Measurements from ENCODE around the gene DNAAF8.

The DNAAF8 gene

DNA sequence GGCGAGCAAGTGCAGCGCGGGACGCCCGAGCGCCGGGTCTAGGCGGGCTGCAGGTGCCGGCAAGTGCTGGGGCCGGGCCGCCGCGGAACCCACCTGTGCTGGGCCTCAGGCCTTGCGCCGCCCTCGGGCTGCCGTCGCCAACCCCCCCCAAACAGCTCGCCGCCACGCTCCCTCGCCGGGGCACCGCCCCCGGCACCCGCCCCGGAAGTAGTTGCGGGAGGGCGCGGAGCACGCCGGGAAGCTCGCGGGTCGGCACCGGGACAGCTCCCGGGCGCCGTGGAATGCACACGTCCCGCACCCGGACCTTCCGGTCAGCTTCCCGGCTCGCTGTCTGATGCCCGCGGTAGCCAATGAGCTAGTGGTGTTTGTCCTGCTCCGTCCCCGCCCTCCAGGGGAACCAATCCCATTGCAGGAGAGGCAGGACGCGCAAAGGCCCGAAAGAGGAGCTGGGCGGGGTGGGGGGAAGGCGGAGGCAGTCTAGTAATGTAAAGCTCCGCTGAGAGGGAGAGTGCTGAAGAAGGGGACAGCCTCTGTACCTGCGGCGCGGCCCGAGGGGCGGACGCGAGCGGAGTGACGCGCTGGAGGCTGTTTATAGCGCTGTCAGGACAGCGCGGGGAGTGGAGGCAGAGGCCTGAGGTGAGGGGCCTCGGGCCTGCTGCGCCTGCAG is at the start of gene DNAAF8, which contains the start of gene ANKS3:
Gene DNAAF8 (plus strand): TSS at position 475 of the 667 bp plus-strand sequence. CDS start 1,978 bp downstream, outside the sequence.
Gene ANKS3 (minus strand): TSS at position 209 of the 667 bp plus-strand sequence. CDS start 4,122 bp downstream, outside the sequence.
- peak; percentile 82 for DNase-seq (ENCODE audit: low spot score)

DNA sequence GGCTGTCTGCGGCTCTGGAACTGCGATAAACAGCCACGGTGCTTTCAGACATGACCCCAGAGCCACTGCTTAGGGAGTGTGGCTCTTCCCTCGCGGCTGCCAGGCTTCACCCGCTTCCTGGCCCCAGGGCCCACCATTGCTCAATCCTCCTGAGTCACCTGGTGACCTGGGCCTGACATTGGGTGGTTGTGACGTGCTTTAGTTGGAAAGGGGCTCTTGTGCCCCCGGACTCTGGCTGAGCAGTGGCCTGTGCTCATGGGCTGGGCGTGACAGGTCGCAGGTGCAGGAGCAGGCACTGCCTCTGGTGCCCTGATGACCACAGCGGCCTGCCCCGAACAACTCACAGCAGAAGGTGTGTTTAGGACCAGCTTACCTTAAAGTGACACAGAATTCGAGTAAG is 49.6 kb upstream of the DNAAF8 start:
- DNase-seq (ENCODE audit: low spot score): no peak

- no peak for DNase-seq (ENCODE audit: low spot score)
Observed at GRCh38 chr16:4685292-4685691, 49.0 kb upstream of the DNAAF8 start.

- DNase-seq (ENCODE audit: low spot score): no peak
Observed at GRCh38 chr16:4685776-4686496, 48.4 kb upstream of the DNAAF8 start.

DNA sequence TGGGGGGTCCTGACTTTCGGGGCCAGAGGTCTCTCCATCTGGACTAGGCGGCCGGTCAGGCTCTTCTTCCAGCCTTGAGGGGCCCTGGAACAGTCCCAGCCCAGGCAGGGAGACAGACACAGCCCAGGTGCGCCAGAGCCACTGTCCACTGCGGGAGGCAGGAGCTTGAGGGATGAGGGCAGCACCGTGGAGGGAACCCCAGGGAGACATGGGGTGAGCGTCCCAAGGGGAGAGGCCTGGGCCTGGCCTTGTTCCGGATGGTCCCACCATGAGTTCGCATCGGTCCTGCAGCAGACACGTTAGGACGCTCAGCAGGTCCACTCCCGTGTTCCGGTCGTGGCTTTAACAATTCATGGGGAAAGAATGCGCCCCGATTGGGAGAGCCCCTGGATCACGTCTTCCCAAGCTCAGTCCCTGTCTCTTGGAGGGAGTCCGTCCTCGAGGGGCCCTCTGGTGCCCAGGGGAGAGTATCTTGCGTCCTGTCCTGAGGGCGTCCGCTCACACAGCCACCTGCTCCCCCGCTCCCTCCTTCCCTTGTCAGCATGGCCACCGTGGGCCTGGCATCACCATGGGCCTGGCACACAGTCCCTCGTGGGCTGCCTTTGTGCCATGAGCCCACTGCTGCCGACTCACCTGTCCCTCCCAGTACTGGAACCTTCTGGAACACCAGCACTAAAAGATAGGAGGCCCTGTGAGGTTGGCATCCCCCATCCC is 47.7 kb upstream of the DNAAF8 start:
- no peak for DNase-seq (ENCODE audit: low spot score)

- no peak for DNase-seq (ENCODE audit: low spot score)
Observed at GRCh38 chr16:4687416-4687815, 46.9 kb upstream of the DNAAF8 start.

DNA sequence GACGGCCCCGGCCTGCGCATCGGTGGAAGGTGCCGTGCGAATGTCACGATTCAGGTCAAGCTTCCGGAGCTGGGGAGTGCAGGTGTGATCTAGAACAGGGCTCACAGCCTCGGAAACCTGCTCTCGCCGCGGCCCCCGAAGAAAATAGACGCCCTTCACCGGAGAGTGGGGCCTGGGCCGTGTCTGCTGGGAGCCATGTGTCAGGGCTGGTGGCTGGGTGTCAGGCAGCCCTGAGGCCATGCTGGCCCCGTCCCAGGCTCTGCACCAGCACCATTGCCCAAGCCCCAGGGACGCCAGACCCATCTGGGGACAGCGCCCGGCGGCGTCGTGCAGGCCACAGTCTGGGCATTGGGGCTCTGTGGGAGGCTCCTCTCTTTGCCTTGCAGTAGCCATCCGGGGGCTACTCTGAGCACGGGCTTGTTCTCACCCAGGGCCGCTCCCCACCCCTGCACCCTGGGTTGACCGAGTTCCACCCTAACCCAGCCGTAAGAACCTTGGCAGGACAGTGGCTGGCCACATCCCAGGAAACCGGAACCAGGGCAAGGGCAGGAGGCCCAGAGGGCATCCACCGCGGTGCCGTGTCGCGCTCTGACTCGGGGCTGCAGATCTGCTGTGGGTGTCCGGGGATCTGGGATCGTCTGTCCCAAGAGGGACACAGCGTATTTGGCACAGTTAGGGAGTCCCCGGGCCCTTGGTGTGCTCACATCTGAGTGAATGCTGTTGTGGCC is 46.2 kb upstream of the DNAAF8 start:
- no peak for DNase-seq (ENCODE audit: low spot score)

- no peak for DNase-seq (ENCODE audit: low spot score)
Observed at GRCh38 chr16:4688674-4689045, 45.7 kb upstream of the DNAAF8 start.

DNA sequence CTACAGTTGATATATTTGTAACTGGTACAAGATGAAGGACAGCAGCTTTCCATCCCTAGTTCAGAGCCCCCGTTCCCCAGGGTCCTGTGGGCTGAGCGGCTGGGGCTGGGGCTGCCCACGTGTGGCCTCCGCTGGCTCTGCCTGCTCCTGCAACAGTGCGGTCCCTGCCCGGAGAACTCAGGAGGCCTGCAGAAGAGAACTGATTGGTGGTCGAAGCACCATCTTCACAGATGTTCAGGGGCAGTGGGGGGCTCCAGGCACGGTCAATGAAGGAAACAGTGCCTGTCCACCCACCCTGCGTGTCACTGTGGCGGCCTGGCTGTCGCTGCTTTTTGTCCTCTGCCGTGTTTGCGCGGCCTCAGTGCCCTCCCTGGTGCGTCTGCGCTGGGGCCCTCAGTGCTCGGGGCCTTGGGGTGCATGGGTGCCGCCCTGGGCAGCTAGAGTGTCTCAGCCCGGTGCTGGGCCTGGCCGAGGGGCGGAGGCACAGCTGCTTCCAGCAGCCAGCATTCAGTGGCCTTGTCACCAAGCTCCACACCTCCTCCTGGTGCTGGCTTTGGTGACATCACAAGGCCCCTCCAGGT is 45.2 kb upstream of the DNAAF8 start:
- DNase-seq (ENCODE audit: low spot score): no peak

DNA sequence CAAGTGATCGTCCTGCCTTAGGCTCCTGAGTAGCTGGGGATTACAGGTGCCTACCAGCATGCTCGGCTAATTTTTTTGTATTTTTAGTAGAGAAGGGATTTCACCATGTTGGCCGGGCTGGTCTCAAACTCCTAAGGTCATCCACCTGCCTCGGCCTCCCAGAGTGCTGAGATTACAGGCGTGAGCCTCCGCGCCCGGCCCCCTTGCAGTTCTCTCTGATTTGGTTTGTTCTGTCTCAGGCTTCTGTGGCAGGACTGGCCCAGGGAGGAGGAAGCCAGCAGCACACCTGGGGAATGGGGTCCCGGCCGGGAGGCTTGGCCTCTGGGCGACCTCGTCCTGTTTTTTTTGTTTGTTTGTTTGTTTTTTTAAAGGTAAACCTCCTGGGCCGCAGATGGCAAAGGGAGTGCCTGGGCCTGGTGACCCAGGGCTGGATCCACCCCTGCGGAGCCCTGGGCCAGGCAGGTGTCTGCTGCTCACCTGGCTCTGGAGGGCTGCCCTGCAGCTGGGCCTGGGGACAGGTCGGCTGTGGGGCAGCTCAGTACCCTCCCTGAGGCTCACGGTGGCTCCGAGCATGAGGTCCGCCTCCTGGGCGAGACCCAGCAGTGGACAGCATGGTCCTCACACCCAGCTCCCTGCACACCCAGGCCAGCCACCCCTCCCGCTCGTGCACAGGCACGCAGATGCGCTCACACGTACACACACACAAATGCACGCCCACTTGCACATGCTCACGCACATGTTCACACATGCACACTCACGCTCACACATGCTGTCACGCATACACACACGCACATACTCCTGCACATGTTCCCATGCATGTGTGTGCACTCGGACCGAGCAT is 44.3 kb upstream of the DNAAF8 start:
- DNase-seq (ENCODE audit: low spot score): no peak

DNA sequence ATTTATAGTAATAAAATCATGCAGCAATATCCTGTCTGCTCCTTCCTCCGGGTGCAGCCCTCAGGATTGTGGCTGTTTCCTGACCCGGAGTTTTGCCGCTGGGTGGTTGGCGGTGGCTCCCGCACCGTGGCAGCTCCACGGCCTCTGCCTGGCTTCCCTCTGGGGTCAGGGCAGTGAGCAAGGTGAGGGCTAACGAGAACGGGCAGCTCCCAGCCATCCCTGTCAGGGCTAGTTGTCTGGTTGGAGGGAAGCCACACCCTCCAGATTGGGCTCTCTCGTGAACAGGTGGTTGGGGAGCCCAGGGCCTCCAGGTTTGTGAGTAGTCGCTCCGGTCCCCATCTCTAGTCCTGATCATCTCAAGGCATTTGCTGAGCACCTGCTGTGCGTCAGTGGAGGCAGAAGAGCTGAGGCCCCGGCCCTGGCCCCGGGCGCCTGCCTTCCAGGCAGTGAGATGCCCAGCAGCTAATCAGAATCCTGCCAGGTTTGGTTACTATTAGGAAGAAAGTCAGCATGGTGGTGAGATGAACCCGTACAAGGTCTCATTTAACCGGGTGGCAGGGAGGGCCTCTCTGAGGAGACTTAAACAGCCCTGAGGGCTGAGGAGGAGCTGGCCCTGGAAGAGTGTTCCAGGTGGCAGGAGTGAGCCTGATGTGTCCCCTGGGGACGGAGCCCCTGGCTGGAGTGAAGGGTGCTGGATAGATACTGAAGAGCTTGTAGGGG is 43.2 kb upstream of the DNAAF8 start:
- no peak for DNase-seq (ENCODE audit: low spot score)

DNA sequence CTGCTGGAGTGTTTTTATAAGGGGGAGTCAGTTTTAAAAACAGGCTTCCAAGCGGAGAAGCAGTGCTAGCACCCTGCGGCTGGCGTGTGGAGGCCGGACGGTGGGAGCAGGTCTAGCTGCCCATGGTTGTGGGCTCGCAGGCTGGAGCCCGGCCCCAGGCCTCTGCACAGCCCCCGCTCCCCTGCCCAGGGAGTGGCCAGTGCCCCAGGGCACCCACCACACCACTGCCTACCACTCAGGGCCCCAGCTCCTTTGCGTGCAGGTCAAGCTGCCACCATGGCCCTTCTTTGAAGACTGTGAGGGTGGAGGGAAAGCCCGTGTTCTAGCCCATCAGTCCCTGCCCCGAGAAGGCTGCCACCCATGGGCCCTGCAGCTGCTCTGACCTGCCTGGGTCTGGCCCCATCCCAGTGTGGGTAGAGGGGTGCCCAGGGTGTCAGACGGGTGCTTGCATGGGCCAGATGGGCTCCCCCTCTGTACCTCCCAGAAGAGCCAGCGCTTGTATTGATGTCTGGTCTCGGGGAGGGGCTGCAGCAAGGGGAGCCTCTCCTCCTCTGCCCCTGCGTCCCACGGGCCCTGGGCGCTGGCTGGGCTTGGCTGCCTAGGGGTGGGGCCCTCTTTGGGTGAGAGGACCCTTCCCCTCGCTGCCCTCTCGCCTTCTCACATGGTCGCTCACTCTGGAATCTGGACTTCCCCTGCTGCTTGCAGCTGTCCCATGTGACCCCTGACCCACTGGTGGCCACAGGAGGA is 42.5 kb upstream of the DNAAF8 start:
- no peak for DNase-seq (ENCODE audit: low spot score)

GRCh38 chr16:4692460-4693295 is 41.7 kb upstream of the DNAAF8 start:
- DNase-seq (ENCODE audit: low spot score): no peak

GRCh38 chr16:4693296-4693955 is 40.9 kb upstream of the DNAAF8 start, which contains the start of gene NUDT16L1:
NUDT16L1 (plus strand) TSS chr16:4693562; CDS start chr16:4693727, 165 bp downstream.
- DNase-seq (ENCODE audit: low spot score): peak; percentile 97

DNA sequence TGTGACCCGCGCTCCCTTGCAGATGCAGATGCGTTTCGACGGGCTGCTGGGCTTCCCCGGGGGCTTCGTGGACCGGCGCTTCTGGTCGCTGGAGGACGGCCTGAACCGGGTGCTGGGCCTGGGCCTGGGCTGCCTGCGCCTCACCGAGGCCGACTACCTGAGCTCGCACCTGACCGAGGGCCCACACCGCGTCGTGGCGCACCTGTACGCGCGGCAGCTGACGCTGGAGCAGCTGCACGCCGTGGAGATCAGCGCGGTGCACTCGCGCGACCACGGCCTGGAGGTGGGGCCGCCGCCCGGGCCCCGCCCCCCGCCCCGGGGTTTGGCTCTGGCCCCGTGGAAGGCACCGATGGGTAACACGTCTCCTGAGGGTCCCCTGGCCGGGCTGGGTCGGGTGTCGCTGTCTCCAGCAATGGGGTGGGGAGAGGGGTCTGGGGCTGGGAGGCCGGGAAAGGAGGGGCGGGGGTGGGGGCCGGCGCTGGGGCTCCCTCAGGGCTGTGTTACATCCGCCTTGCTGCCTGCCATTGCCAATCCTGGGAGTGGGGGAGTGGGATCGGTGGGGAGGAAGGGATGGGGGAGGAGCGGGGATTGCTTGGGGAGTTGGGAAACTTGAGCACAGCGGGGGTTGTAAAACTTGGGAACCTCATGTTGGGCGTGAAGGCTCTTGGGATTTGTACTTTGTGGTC is 40.2 kb upstream of the DNAAF8 start:
- peak; percentile 13 for DNase-seq (ENCODE audit: low spot score)

DNA sequence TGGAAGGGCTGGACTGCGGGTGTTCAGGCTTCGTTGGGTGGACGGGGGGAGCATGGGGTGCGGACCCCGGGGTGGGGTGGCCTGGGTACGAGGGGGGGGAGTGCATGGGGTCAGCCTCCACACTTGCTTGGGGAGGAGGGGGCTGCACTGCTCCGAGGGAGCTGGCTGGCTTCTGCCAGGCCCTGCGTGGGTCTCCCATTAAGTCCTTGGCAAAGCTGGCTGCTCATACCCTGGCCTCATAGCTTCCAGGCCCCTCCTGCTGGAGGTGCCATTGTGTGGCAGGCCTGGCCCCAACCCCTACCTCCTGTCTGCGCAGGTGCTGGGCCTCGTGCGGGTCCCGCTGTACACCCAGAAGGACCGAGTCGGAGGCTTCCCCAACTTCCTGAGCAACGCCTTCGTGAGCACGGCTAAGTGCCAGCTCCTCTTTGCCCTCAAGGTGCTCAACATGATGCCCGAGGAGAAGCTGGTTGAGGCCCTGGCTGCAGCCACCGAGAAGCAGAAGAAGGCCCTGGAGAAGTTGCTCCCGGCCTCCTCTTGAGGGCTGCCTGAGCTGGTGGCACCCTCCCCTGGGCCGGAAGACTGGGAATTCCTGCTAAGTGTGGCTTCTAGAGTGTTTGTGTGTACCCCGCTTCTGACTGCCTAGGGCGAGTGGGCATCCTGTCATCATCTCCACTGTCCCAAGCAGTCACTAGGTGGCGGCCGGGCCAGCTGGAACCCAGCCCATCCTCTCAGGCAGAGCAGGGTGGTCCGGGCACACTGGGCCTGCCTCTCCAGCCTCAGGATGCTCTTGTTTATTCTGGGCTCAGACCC is 39.5 kb upstream of the DNAAF8 start:
- DNase-seq (ENCODE audit: low spot score): no peak
